Epidermal melanocyte (primary cell): ENCODE results near the gene CD4.
"Not testable (repeated sequence)": the region's sequence is repeated elsewhere in the genome, so short reads cannot be mapped to it uniquely, and the experiment has no call there.

Experiments used
- DNase-seq: peaks from one replicate; pipeline ENCODE4 v3.0.0; 2011; ENCODE audit warnings: low spot score; ENCODE audit not compliant: insufficient read length

Gene CD4

GRCh38 chr12:6788972-6789924, at the start of gene CD4:
TSS of gene CD4 (plus strand) at chr12:6789528. CDS start at chr12:6800139, 10,611 bp downstream.
- DNase-seq, result no peak

- DNase-seq, result not testable (repeated sequence)
Observed at GRCh38 chr12:6742080-6742479, 47.2 kb upstream of the CD4 start.

GRCh38 chr12:6742834-6743233, 46.5 kb upstream of the CD4 start:
- DNase-seq, result no peak

GRCh38 chr12:6743300-6743699, 46.0 kb upstream of the CD4 start:
- DNase-seq, result not testable (repeated sequence)

- no peak for DNase-seq
Observed at GRCh38 chr12:6745741-6746525, 43.4 kb upstream of the CD4 start.

GRCh38 chr12:6747216-6747615, 42.1 kb upstream of the CD4 start:
- no peak for DNase-seq

- DNase-seq, result no peak
Observed at GRCh38 chr12:6748761-6749160, 40.6 kb upstream of the CD4 start.

- DNase-seq, result no peak
Observed at GRCh38 chr12:6750506-6750905, 38.8 kb upstream of the CD4 start.

GRCh38 chr12:6751767-6752166, 37.6 kb upstream of the CD4 start:
- DNase-seq, result no peak

- DNase-seq, result peak; percentile 60
Observed at GRCh38 chr12:6752167-6752920, 37.0 kb upstream of the CD4 start.

- peak; percentile 96 for DNase-seq
Observed at GRCh38 chr12:6752921-6753771, 36.2 kb upstream of the CD4 start, which contains the start of gene MLF2. TSS of gene MLF2 (minus strand) at chr12:6753141. CDS start at chr12:6752334, 807 bp downstream.

GRCh38 chr12:6753772-6754356, 35.5 kb upstream of the CD4 start:
- peak; percentile 5 for DNase-seq

GRCh38 chr12:6754411-6754810, 34.9 kb upstream of the CD4 start:
- DNase-seq, result no peak

GRCh38 chr12:6757028-6757690, 32.2 kb upstream of the CD4 start:
- no peak for DNase-seq

GRCh38 chr12:6758506-6759095, 30.7 kb upstream of the CD4 start:
- DNase-seq, result no peak

GRCh38 chr12:6759741-6760140, 29.6 kb upstream of the CD4 start:
- no peak for DNase-seq

- DNase-seq, result no peak
Observed at GRCh38 chr12:6763380-6763779, 25.9 kb upstream of the CD4 start.

- peak; percentile 99 for DNase-seq
Observed at GRCh38 chr12:6764011-6764828, 25.1 kb upstream of the CD4 start.
